Measurements from ENCODE around the gene ARAP3.

DNA sequence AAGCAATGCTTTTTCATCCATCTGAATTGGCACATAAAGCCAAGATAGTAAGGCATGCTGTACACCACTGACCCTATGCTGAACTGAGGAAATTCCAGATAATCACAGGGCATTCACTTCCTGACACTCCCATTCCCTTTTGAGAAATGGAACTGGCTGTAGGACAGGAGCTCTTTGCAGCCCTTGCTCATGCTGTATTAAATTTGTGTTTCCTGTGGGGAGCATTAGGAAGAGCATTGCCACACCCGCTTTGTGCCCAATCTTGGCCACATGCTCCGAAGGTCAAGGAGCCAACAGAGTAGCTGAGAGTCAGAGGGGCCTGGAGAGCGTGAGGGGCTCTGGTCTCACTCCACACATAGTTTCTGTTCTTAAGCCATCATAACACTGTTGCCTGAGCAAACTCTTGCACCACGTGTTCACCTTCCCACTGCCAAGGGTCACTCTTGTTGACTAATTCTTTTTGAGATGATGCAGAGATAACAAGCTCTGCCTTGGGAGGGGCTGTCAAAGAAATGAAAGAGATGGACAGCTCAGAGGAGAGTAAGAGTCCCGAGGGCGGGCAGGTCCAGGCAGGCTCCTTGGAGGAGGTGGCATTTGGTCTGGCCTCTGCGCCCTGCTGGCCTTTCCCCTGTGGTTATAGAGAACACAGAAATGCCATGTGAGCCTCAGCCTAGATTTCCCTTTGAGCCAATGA lies 31.7 kb upstream of the ARAP3 start:
- TF ChIP-seq, protein P1, sequence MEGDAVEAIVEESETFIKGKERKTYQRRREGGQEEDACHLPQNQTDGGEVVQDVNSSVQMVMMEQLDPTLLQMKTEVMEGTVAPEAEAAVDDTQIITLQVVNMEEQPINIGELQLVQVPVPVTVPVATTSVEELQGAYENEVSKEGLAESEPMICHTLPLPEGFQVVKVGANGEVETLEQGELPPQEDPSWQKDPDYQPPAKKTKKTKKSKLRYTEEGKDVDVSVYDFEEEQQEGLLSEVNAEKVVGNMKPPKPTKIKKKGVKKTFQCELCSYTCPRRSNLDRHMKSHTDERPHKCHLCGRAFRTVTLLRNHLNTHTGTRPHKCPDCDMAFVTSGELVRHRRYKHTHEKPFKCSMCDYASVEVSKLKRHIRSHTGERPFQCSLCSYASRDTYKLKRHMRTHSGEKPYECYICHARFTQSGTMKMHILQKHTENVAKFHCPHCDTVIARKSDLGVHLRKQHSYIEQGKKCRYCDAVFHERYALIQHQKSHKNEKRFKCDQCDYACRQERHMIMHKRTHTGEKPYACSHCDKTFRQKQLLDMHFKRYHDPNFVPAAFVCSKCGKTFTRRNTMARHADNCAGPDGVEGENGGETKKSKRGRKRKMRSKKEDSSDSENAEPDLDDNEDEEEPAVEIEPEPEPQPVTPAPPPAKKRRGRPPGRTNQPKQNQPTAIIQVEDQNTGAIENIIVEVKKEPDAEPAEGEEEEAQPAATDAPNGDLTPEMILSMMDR (IDR thresholded peaks at IDR 0.05) = no peak
- TF ChIP-seq POLR2AphosphoS5 (IDR thresholded peaks at IDR 0.05; ENCODE audit: low read depth, low read length) = no peak
